ENCODE measurements around the gene NTSR1.

The NTSR1 gene

DNA sequence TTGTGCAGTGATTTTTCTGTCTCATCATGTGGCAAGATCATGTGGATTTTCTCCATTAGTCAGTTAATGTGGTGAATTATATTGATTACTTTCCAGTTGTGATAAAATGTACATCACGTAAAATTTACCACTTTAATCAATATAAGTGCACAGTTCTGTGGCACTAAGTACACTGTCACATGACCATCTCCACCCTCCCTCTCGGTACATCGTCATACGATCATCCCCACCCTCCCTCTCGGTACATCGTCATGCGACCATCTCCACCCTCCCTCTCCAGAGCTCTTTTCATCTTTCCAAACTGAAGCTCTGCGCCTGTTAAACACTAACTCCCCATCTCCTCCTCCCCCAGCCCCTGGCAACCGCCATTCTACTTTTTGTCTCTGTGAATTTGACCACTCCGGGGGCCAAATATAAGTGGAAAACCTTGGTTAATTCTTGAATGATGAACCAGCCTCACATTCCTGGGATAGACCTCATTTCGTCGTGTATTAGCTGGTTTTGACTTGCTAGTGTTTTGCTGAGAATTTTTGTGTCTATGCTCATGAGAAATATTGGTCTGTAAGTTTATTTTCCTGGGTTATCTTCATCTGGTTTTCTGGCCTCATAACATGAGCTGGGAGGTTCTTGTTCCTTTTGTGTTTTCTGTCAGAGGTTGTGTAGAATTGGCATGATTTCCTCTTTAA is 10.8 kb downstream of the NTSR1 start:
- 100% methylated on average over 1 of the region's 12 CpGs for WGBS (ENCODE audit: extremely low coverage, insufficient coverage, low lambda C conversion rate)
- Histone ChIP-seq H3K4me1 (ENCODE audit: control insufficient read depth, low read depth, low read length) (no peaks in the 10 kb centered on the region), H2BK5ac (ENCODE audit: low read length) (no peak overlapping the region), H4K8ac (ENCODE audit: low read depth, low read length) (no peak overlapping the region), H3K4ac (ENCODE audit: low read depth, low read length) (no peak overlapping the region), H3K18ac (ENCODE audit: low read length) (no peak overlapping the region), H3K36me3 (ENCODE audit: control insufficient read depth, insufficient read depth, low read length) (no peaks in the 10 kb centered on the region), H2BK120ac (ENCODE audit: low read depth, low read length) (no peak overlapping the region), H3K79me1 (ENCODE audit: low read length) (no peaks in the 10 kb centered on the region), H3K4me2 (ENCODE audit: low read length) (no peak overlapping the region), H3K9ac (ENCODE audit: low read length) (no peak overlapping the region), H3K56ac (ENCODE audit: low read length) (no peak overlapping the region), H3K23ac (ENCODE audit: low read length) (no peak overlapping the region), H2AK5ac (ENCODE audit: low read length) (no peak overlapping the region), H3K27me3 (ENCODE audit: insufficient read depth, low read length, poor library complexity) (no peaks in the 10 kb centered on the region), H3K79me2 (ENCODE audit: control insufficient read depth, insufficient read depth, low read length) (no peaks in the 10 kb centered on the region), H3K27ac (ENCODE audit: low read depth, low read length) (no peak overlapping the region), H2BK15ac (replicated peaks; ENCODE audit: low read depth) (no peak overlapping the region), H3K4me3 (ENCODE audit: low read length) (no peak overlapping the region), H4K5ac (ENCODE audit: low read length) (no peak overlapping the region)
- no peak for DNase-seq

DNA sequence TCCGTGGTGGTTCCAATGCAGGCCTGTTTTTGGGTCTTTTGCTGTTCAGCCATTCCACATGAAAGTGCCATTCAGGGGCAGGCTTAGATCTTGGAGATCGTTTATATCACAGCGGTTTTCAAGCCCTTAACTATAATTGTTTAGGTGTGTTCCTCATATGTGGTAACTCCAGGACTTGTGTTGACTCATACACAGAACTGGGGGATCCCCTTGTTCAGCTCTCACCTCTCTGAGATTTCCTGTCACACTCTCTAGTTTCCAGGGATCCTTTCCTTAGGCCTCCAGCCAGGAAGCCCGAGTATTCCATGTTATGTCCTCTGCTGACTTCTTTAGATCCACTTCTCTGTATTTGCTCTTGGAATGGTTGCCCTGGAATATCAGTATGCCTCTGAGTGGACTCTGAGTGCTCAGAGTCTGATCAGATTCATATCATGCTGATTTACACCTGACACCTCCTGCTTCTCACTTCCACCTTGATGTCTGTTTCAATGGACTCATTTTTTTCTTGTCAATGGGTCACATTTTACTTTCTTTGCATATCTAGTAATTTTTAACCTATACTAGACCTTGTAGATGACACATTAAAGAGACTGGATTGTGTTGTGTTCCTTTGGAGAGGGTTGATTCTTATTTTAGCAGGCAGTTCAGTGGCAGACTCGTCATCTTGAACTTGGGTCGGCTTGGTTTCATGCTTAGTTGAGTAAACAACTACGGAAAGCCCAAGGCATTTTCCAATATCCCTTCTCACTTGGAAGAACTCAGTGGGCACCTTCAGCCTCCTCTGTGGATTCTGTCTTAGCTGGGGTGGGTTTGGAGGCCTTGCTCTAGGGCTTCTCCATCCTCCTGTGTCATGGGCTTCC is 13.1 kb downstream of the NTSR1 start:
- Histone ChIP-seq H3K27me3 (ENCODE audit: insufficient read depth, low read length, poor library complexity) (no peaks in the 10 kb centered on the region), H3K4me3 (ENCODE audit: low read length) (no peak overlapping the region), H2BK15ac (replicated peaks; ENCODE audit: low read depth) (no peak overlapping the region), H3K23ac (ENCODE audit: low read length) (no peak overlapping the region), H3K27ac (ENCODE audit: low read depth, low read length) (no peak overlapping the region), H4K5ac (ENCODE audit: low read length) (no peak overlapping the region), H3K79me1 (ENCODE audit: low read length) (no peaks in the 10 kb centered on the region), H3K56ac (ENCODE audit: low read length) (no peak overlapping the region), H2BK5ac (ENCODE audit: low read length) (no peak overlapping the region), H3K79me2 (ENCODE audit: control insufficient read depth, insufficient read depth, low read length) (no peaks in the 10 kb centered on the region), H3K9ac (ENCODE audit: low read length) (no peak overlapping the region), H3K4ac (ENCODE audit: low read depth, low read length) (no peak overlapping the region), H2AK5ac (ENCODE audit: low read length) (no peak overlapping the region), H4K8ac (ENCODE audit: low read depth, low read length) (no peak overlapping the region), H3K4me2 (ENCODE audit: low read length) (no peak overlapping the region), H3K36me3 (ENCODE audit: control insufficient read depth, insufficient read depth, low read length) (no peaks in the 10 kb centered on the region), H3K4me1 (ENCODE audit: control insufficient read depth, low read depth, low read length) (no peaks in the 10 kb centered on the region), H2BK120ac (ENCODE audit: low read depth, low read length) (no peak overlapping the region), H3K18ac (ENCODE audit: low read length) (no peak overlapping the region)
- WGBS (ENCODE audit: extremely low coverage, insufficient coverage, low lambda C conversion rate), result no CpG with 5 or more reads among the region's 7 CpGs
- DNase-seq, result no peak

DNA sequence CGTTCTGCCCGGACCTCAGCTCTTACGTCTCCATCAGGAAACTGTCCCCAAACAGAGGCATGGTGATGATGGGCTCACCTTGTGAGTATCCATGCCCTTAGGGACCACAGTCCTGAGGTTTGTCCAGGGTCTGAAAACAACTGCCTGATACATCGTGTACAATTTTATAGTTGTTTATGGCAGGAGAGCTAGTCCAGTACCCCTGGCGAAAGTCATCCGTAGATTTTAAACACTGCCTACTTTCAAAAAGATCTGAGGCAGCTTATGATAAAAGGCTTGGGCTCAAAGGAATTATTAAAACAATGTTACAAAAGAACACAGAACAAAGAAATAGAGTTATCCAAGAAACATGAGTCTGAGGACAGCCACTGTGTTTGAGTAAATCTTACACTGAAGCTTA is 14.0 kb downstream of the NTSR1 start:
- Histone ChIP-seq H3K18ac (ENCODE audit: low read length) (no peak overlapping the region), H3K4ac (ENCODE audit: low read depth, low read length) (no peak overlapping the region), H3K27ac (ENCODE audit: low read depth, low read length) (no peak overlapping the region), H3K4me3 (ENCODE audit: low read length) (no peak overlapping the region), H4K5ac (ENCODE audit: low read length) (no peak overlapping the region), H3K23ac (ENCODE audit: low read length) (no peak overlapping the region), H3K4me1 (ENCODE audit: control insufficient read depth, low read depth, low read length) (no peaks in the 10 kb centered on the region), H2BK120ac (ENCODE audit: low read depth, low read length) (no peak overlapping the region), H3K36me3 (ENCODE audit: control insufficient read depth, insufficient read depth, low read length) (no peaks in the 10 kb centered on the region), H3K9ac (ENCODE audit: low read length) (no peak overlapping the region), H2BK5ac (ENCODE audit: low read length) (no peak overlapping the region), H3K27me3 (ENCODE audit: insufficient read depth, low read length, poor library complexity) (no peaks in the 10 kb centered on the region), H3K4me2 (ENCODE audit: low read length) (no peak overlapping the region), H3K56ac (ENCODE audit: low read length) (no peak overlapping the region), H4K8ac (ENCODE audit: low read depth, low read length) (no peak overlapping the region), H3K79me1 (ENCODE audit: low read length) (no peaks in the 10 kb centered on the region), H2BK15ac (replicated peaks; ENCODE audit: low read depth) (no peak overlapping the region), H3K79me2 (ENCODE audit: control insufficient read depth, insufficient read depth, low read length) (no peaks in the 10 kb centered on the region), H2AK5ac (ENCODE audit: low read length) (no peak overlapping the region)
- no peak for DNase-seq
- WGBS (ENCODE audit: extremely low coverage, insufficient coverage, low lambda C conversion rate), result no CpG with 5 or more reads among the region's 6 CpGs

DNA sequence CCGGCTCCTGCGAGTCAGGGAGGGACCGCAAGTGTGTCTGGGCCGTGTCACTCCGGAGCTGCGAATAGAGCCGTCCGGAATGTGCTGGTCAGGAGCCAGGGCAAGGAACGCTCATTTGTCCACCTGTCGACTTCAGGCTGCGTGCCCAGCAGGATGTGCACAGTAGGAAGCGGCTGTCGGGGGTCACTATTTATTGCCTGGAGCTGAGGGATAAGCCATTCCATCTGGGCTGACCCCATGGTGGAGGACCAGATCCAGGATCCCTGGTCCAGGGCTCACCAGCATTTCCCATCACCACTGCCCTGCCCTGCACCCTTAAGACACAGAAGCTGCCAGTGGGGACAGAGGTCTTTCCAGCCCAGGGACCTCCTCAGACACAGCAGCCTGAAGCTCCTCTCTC is 14.7 kb downstream of the NTSR1 start:
- no peak overlapping the region for H2AK5ac ChIP-seq (ENCODE audit: low read length)
- H3K4me3 ChIP-seq (ENCODE audit: low read length), result no peak overlapping the region
- H3K27ac ChIP-seq (ENCODE audit: low read depth, low read length), result no peak overlapping the region
- H3K27me3 ChIP-seq (ENCODE audit: insufficient read depth, low read length, poor library complexity), result no peaks in the 10 kb centered on the region
- DNase-seq, result no peak
- no peak overlapping the region for H3K56ac ChIP-seq (ENCODE audit: low read length)
- no peaks in the 10 kb centered on the region for H3K79me1 ChIP-seq (ENCODE audit: low read length)
- no peaks in the 10 kb centered on the region for H3K4me1 ChIP-seq (ENCODE audit: control insufficient read depth, low read depth, low read length)
- no peak overlapping the region for H3K9ac ChIP-seq (ENCODE audit: low read length)
- H2BK120ac ChIP-seq (ENCODE audit: low read depth, low read length), result no peak overlapping the region
- H2BK5ac ChIP-seq (ENCODE audit: low read length), result no peak overlapping the region
- H3K4ac ChIP-seq (ENCODE audit: low read depth, low read length), result no peak overlapping the region
- no peaks in the 10 kb centered on the region for H3K36me3 ChIP-seq (ENCODE audit: control insufficient read depth, insufficient read depth, low read length)
- H3K4me2 ChIP-seq (ENCODE audit: low read length), result no peak overlapping the region
- H4K8ac ChIP-seq (ENCODE audit: low read depth, low read length), result no peak overlapping the region
- H3K23ac ChIP-seq (ENCODE audit: low read length), result no peak overlapping the region
- no peak overlapping the region for H4K5ac ChIP-seq (ENCODE audit: low read length)
- no CpG with 5 or more reads among the region's 13 CpGs for WGBS (ENCODE audit: extremely low coverage, insufficient coverage, low lambda C conversion rate)
- H3K79me2 ChIP-seq (ENCODE audit: control insufficient read depth, insufficient read depth, low read length), result no peaks in the 10 kb centered on the region
- H3K18ac ChIP-seq (ENCODE audit: low read length), result no peak overlapping the region
- no peak overlapping the region for H2BK15ac ChIP-seq (replicated peaks; ENCODE audit: low read depth)

DNA sequence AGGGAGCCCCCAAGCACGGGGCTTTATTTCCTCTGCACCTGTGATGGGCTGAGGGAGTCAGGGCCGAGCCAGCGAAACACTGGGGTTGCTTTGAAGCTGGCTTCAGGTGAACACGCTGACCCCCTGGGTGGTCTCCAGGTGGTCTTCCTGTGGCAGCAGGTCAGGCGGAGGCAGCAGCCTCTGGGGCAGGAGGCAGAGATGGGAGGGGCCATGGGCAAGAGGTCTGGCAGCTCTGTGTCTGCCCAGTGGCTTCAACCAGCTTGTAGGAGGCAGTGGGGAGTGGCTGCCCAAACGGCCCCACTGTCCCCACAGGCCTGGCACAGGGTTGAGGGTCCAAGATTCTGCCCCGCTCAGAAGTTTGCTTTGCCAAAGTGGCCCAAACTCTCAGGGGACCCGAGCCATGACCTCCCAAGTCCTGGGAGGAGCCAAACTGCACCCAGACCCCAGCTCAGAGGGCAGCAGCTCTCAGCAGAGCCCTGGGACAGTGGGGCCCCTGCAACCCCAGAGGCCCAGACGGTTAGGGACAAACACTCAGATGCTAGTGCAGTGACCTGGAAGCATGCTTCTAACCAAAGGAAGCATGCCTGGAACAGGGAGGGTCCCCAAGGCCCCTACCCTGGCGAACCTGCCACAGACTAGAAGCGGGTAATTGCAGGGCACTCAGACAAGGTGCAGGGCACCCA is 15.3 kb downstream of the NTSR1 start:
- Histone ChIP-seq H3K23ac (ENCODE audit: low read length) (no peak overlapping the region), H3K36me3 (ENCODE audit: control insufficient read depth, insufficient read depth, low read length) (no peaks in the 10 kb centered on the region), H3K27me3 (ENCODE audit: insufficient read depth, low read length, poor library complexity) (no peaks in the 10 kb centered on the region), H4K8ac (ENCODE audit: low read depth, low read length) (no peak overlapping the region), H3K79me1 (ENCODE audit: low read length) (no peaks in the 10 kb centered on the region), H3K27ac (ENCODE audit: low read depth, low read length) (no peak overlapping the region), H2BK120ac (ENCODE audit: low read depth, low read length) (no peak overlapping the region), H2AK5ac (ENCODE audit: low read length) (no peak overlapping the region), H3K4me3 (ENCODE audit: low read length) (no peak overlapping the region), H4K5ac (ENCODE audit: low read length) (no peak overlapping the region), H3K56ac (ENCODE audit: low read length) (no peak overlapping the region), H3K4me1 (ENCODE audit: control insufficient read depth, low read depth, low read length) (no peaks in the 10 kb centered on the region), H3K18ac (ENCODE audit: low read length) (no peak overlapping the region), H2BK15ac (replicated peaks; ENCODE audit: low read depth) (no peak overlapping the region), H3K79me2 (ENCODE audit: control insufficient read depth, insufficient read depth, low read length) (no peaks in the 10 kb centered on the region), H3K4ac (ENCODE audit: low read depth, low read length) (no peak overlapping the region), H3K4me2 (ENCODE audit: low read length) (no peak overlapping the region), H3K9ac (ENCODE audit: low read length) (no peak overlapping the region), H2BK5ac (ENCODE audit: low read length) (no peak overlapping the region)
- no peak for DNase-seq
- no CpG with 5 or more reads among the region's 11 CpGs for WGBS (ENCODE audit: extremely low coverage, insufficient coverage, low lambda C conversion rate)
